B cell (primary cell): Measurements from ENCODE around the gene FAF2. TPM values are rescaled to one million over a fixed set of nuclear protein-coding genes. Genes with fewer than 3 reads are reported as not detected.

Source experiments
- ATAC-seq: fragments of 200-7000 bp; cut with Tn5 transposase; one replicate; pipeline ENCODE4 v1.10.0; 2021; ENCODE audit warnings: low read depth, mild to moderate bottlenecking, moderate number of reproducible peaks, moderate library complexity
- CTCF ChIA-PET: fragments of 350-600 bp; sonication (Branson Sonifier 250); formaldehyde crosslinking; loops from one replicate; lab custom pipeline; 2021; ENCODE audit warnings: antibody characterized with exemption, inconsistent platforms; lab: Charles Lee
- POLR2A ChIA-PET: fragments of 350-600 bp; sonication (Branson Sonifier 250); formaldehyde crosslinking; loops from one replicate; lab custom pipeline; 2021; ENCODE audit warnings: antibody characterized with exemption; lab: Charles Lee
- DNase-seq: peaks from one replicate; pipeline ENCODE4 v3.0.0; 2013
- H2AFZ ChIP-seq: 2 replicates; pipeline ENCODE4 v1.6.1; 2012; ENCODE audit warnings: mild to moderate bottlenecking, low read depth, low read length; ENCODE audit not compliant: insufficient read depth, poor library complexity, severe bottlenecking
- H3K27ac ChIP-seq, 2 donors: 1 replicate in 1 of 2; 2 replicates in 1 of 2; pipeline ENCODE4 v1.5.1; 2012 to 2013; ENCODE audit warnings: low read length in 2 of 2, mild to moderate bottlenecking in 2 of 2, moderate library complexity in 1 of 2
- H3K27me3 ChIP-seq, 4 experiments: fragments of 200-600 bp in 1 of 4; sonication (generic) in 1 of 4; replicated peaks in 1 of 4; 1 replicate in 2 of 4; 2 replicates in 2 of 4; pipeline versions ENCODE4 v1.6.1 to v1.7.0; 2013 to 2016; ENCODE audit warnings: low read length in 3 of 4, mild to moderate bottlenecking in 2 of 4, mixed read lengths in 1 of 4, moderate library complexity in 1 of 4; ENCODE audit not compliant: insufficient read depth in 4 of 4, control insufficient read depth in 3 of 4; ENCODE audit errors: control extremely low read depth in 1 of 4
- H3K36me3 ChIP-seq, 2 experiments: replicated peaks in 1 of 2; 1 replicate in 1 of 2; 2 replicates in 1 of 2; pipeline versions ENCODE4 v1.6.1 to v1.7.1; 2013; ENCODE audit warnings: low read length in 1 of 2; ENCODE audit not compliant: insufficient read depth in 2 of 2, control insufficient read depth in 1 of 2; ENCODE audit errors: control extremely low read depth in 1 of 2, extremely low read depth in 1 of 2
- H3K4me1 ChIP-seq, 2 donors: fragments of 200-600 bp in 1 of 2; sonication (generic) in 1 of 2; 1 replicate in 1 of 2; 2 replicates in 1 of 2; pipeline versions ENCODE4 v1.5.1 to v1.6.1; 2013 to 2017; ENCODE audit warnings: low read length in 2 of 2; ENCODE audit not compliant: control insufficient read depth in 2 of 2, insufficient read depth in 2 of 2
- H3K4me2 ChIP-seq: replicated peaks from 2 replicates; pipeline ENCODE3; 2012; ENCODE audit warnings: mild to moderate bottlenecking, low read depth, low read length; ENCODE audit not compliant: poor library complexity, severe bottlenecking
- H3K4me3 ChIP-seq, 5 experiments: fragments of 200-600 bp in 1 of 5; sonication (generic) in 1 of 5; 1 replicate in 3 of 5; 2 replicates in 2 of 5; pipeline versions ENCODE4 v1.5.1 to v1.7.0; 2011 to 2016; ENCODE audit warnings: low read length in 4 of 5, mild to moderate bottlenecking in 4 of 5, low read depth in 2 of 5, control low read depth in 1 of 5, moderate library complexity in 1 of 5; ENCODE audit not compliant: insufficient read depth in 1 of 5; ENCODE audit errors: control extremely low read depth in 1 of 5, extremely low read depth in 1 of 5
- H3K79me2 ChIP-seq: fragments of 200-600 bp; sonication (generic); one replicate; pipeline ENCODE4 v1.6.0; 2016; ENCODE audit warnings: low read length; ENCODE audit not compliant: control insufficient read depth, insufficient read depth
- H3K9ac ChIP-seq: fragments of 200-600 bp; sonication (generic); 2 replicates; pipeline ENCODE4 v1.6.1; 2017; ENCODE audit warnings: mild to moderate bottlenecking, low read length, moderate library complexity
- H3K9me3 ChIP-seq, 3 donors: one replicate each; pipeline versions ENCODE4 v1.6.1 to v1.7.1; 2013; ENCODE audit warnings: low read length in 2 of 3; ENCODE audit not compliant: control insufficient read depth in 2 of 3, insufficient read depth in 1 of 3; ENCODE audit errors: control extremely low read depth in 1 of 3
- H4K20me1 ChIP-seq: 2 replicates; pipeline ENCODE4 v1.6.0; 2012; ENCODE audit warnings: mild to moderate bottlenecking, low read length; ENCODE audit not compliant: insufficient read depth, control insufficient read depth, poor library complexity, severe bottlenecking
- H3K27ac Mint-ChIP-seq: one replicate; pipeline ENCODE4 v1.8.0; 2021; ENCODE audit warnings: mixed read lengths
- H3K27me3 Mint-ChIP-seq: one replicate; pipeline ENCODE4 v1.8.0; 2021; ENCODE audit warnings: mixed read lengths
- H3K4me1 Mint-ChIP-seq: one replicate; pipeline ENCODE4 v1.8.0; 2021; ENCODE audit warnings: mixed read lengths
- H3K4me3 Mint-ChIP-seq: one replicate; pipeline ENCODE4 v1.8.0; 2021; ENCODE audit warnings: mixed read lengths
- H3K9me3 Mint-ChIP-seq: one replicate; pipeline ENCODE4 v1.8.0; 2022; ENCODE audit warnings: mixed read lengths; ENCODE audit not compliant: insufficient read depth
- CTCF ChIP-seq: fragments of 200-600 bp; IDR thresholded peaks from one replicate; pipeline ENCODE4 v1.8.0; 2022; ENCODE audit warnings: antibody characterized with exemption, mild to moderate bottlenecking
- EZH2 ChIP-seq: IDR thresholded peaks from 2 replicates; pipeline ENCODE4 v1.6.1; 2012; ENCODE audit warnings: borderline replicate concordance, low read depth, mild to moderate bottlenecking, moderate library complexity, low read length; ENCODE audit not compliant: insufficient read depth, poor library complexity, severe bottlenecking
- WGBS: methylation state at CpG from one replicate; pipeline ENCODE4 v1.1.5; 2013; ENCODE audit warnings: missing lambda C conversion rate; ENCODE audit not compliant: insufficient coverage; 5-methylcytosine and 5-hydroxymethylcytosine counted together
- intact Hi-C: fragments of 100-400 bp; cut with micrococcal nuclease; formaldehyde crosslinking; loops from one replicate; pipeline ENCODE4 v1.10.0; 2022
- polyA plus RNA-seq: library from polyadenylated mRNA; depleted of rRNA; stranded (reverse); fragments of >200 nt; gene quantifications from 2 replicates; pipeline ENCODE4 v1.2.3, GENCODE V29; 2012
- total RNA-seq, 2 donors: library from RNA; stranded (reverse); fragments of 120-200 nt in 1 of 2; gene quantifications; 1 replicate in 1 of 2; 2 replicates in 1 of 2; pipeline versions ENCODE4 v1.2.3 to v1.2.4, GENCODE V29; 2013 to 2022

Gene FAF2
- total and polyA plus RNA-seq, 2 donors (not counting 1 experiment from before 2014, with no cell fraction given): 10.9 to 35.1 TPM

- H3K27ac ChIP-seq: no peak overlapping the region
- TF ChIP-seq CTCF (no peak), EZH2 (no peak)
- ChIA-PET POLR2A (interaction anchor here (0.6 kb wide), 1 partner anchor 16 kb away, joined by 3 read pairs; no protein-coding TSS in a partner anchor), CTCF (no interaction called here)
- H3K27me3 ChIP-seq: peaks cover 0 to 22% (median 0%) of the 10 kb centered on the region in 4 experiments
- H3K36me3 ChIP-seq: no peaks in the 10 kb centered on the region
- Mint-ChIP-seq H3K9me3 (no peaks in the 10 kb centered on the region), H3K4me1 (peaks cover 12% of the 10 kb centered on the region), H3K27ac (no peak overlapping the region), H3K4me3 (no peak overlapping the region), H3K27me3 (peaks cover 16% of the 10 kb centered on the region)
- H3K4me1 ChIP-seq: peaks cover 12 to 15% of the 10 kb centered on the region in 2 donors
- no peak overlapping the region for H3K4me3 ChIP-seq
- peaks cover 0 to 3% (median 0%) of the 10 kb centered on the region in 3 donors for H3K9me3 ChIP-seq
- H3K9ac ChIP-seq: no peak overlapping the region
- ATAC-seq (no peak), DNase-seq (no peak)
- no peak overlapping the region for H3K4me2 ChIP-seq
- H2AFZ ChIP-seq: no peak overlapping the region
- peaks cover 16% of the 10 kb centered on the region for H3K79me2 ChIP-seq
- intact Hi-C loops: no loop called here
- WGBS: 89% methylated on average over 11 of the region's 11 CpGs
- no peaks in the 10 kb centered on the region for H4K20me1 ChIP-seq
These were observed 104.2 kb downstream of the FAF2 start for GRCh38 chr5:176552332-176552869.

- peaks cover 16% of the 10 kb centered on the region for H3K27me3 Mint-ChIP-seq
- Histone ChIP-seq H3K4me1 (peaks cover 12 to 15% of the 10 kb centered on the region in 2 donors), H3K79me2 (peaks cover 12% of the 10 kb centered on the region), H3K27me3 (peaks cover 0 to 22% (median 0%) of the 10 kb centered on the region in 4 experiments), H2AFZ (no peak overlapping the region), H3K9ac (no peak overlapping the region), H3K4me3 (no peak overlapping the region), H3K9me3 (peaks cover 0 to 3% (median 0%) of the 10 kb centered on the region in 3 donors), H3K36me3 (no peaks in the 10 kb centered on the region), H4K20me1 (no peaks in the 10 kb centered on the region), H3K27ac (no peak overlapping the region), H3K4me2 (no peak overlapping the region)
- H3K4me1 Mint-ChIP-seq: peaks cover 12% of the 10 kb centered on the region
- intact Hi-C loops: no loop called here
- ATAC-seq (no peak), DNase-seq (no peak)
- no peak overlapping the region for H3K4me3 Mint-ChIP-seq
- no peaks in the 10 kb centered on the region for H3K9me3 Mint-ChIP-seq
- ChIA-PET CTCF (no interaction called here), POLR2A (interaction anchor here (0.6 kb wide), 1 partner anchor 17 kb away, joined by 3 read pairs; no protein-coding TSS in a partner anchor)
- no peak for TF ChIP-seq EZH2
- no peak for TF ChIP-seq CTCF
- WGBS: 77% methylated on average over 17 of the region's 18 CpGs
- no peak overlapping the region for H3K27ac Mint-ChIP-seq
These were observed 105.3 kb downstream of the FAF2 start for GRCh38 chr5:176553260-176554085.
